Colonic mucosa (tissue), 4 donors: Measurements from ENCODE around the gene FRS2. TPM values are rescaled to one million over a fixed set of nuclear protein-coding genes. Genes with fewer than 3 reads are reported as not detected.

Source experiments
- DNase-seq: peaks from one replicate; pipeline ENCODE4 v3.0.0-alpha.2; 2020
- H3K27ac ChIP-seq: fragments of 200-600 bp; one replicate; pipeline ENCODE4 v1.8.0; 2021
- H3K27me3 ChIP-seq: fragments of 200-600 bp; one replicate; pipeline ENCODE4 v1.8.0; 2021
- H3K36me3 ChIP-seq: fragments of 200-600 bp; one replicate; pipeline ENCODE4 v1.8.0; 2021
- H3K4me1 ChIP-seq: fragments of 200-600 bp; one replicate; pipeline ENCODE4 v1.8.0; 2021; ENCODE audit warnings: mild to moderate bottlenecking
- H3K4me3 ChIP-seq: fragments of 200-600 bp; one replicate; pipeline ENCODE4 v1.8.0; 2021
- H3K9ac ChIP-seq, 2 donors: one replicate each; pipeline ENCODE4 v1.7.0; 2013; ENCODE audit warnings: control low read depth in 2 of 2, low read depth in 2 of 2, low read length in 2 of 2
- H3K9me3 ChIP-seq: fragments of 200-600 bp; one replicate; pipeline ENCODE4 v1.8.0; 2021
- CTCF ChIP-seq: fragments of 200-600 bp; IDR thresholded peaks from one replicate; pipeline ENCODE4 v1.8.0; 2022; ENCODE audit warnings: antibody characterized with exemption, mild to moderate bottlenecking
- intact Hi-C: fragments of 100-400 bp; cut with DNase I; formaldehyde crosslinking; loops from one replicate; pipeline ENCODE4 v1.14.1; 2022
- total RNA-seq, 2 donors: library from RNA; stranded (reverse); fragmentation: NEBNext Ultra II Directional in 1 of 2; extraction: Animal tissue kit (Norgen Biotek cat#: 25700) in 1 of 2; gene quantifications; one replicate each; pipeline ENCODE4 v1.2.1, GENCODE V29; 2021
- donor health status: healthy.
- donor health status: DM: no; HTN: no; CAD: no.
- donor health status: DM: no; HTN: no; CAD: no.

The FRS2 gene
- total RNA-seq, 2 donors from 2014 or later: 22.4 to 28.4 TPM

- no peaks in the 10 kb centered on the region for H3K4me1 ChIP-seq
- H3K9me3 ChIP-seq: no peaks in the 10 kb centered on the region
- H3K27ac ChIP-seq: no peak overlapping the region
- TF ChIP-seq CTCF: no peak
- no peaks in the 10 kb centered on the region for H3K27me3 ChIP-seq
- H3K9ac ChIP-seq: no peak overlapping the region
- no peaks in the 10 kb centered on the region for H3K36me3 ChIP-seq
- intact Hi-C loops: no loop called here
- H3K4me3 ChIP-seq: no peak overlapping the region
- DNase-seq: no peak
These were observed 41.5 kb downstream of the FRS2 start for GRCh38 chr12:69511469-69512267.

GRCh38 chr12:69512820-69513219 lies 42.6 kb downstream of the FRS2 start:
- intact Hi-C loops: no loop called here
- no peak overlapping the region for H3K9ac ChIP-seq
- H3K27me3 ChIP-seq: no peaks in the 10 kb centered on the region
- no peaks in the 10 kb centered on the region for H3K36me3 ChIP-seq
- H3K4me1 ChIP-seq: no peaks in the 10 kb centered on the region
- TF ChIP-seq CTCF: no peak
- no peak for DNase-seq
- no peaks in the 10 kb centered on the region for H3K9me3 ChIP-seq
- H3K4me3 ChIP-seq: no peak overlapping the region
- H3K27ac ChIP-seq: no peak overlapping the region

GRCh38 chr12:69513297-69513696 lies 43.1 kb downstream of the FRS2 start:
- H3K27ac ChIP-seq: no peak overlapping the region
- intact Hi-C loops: no loop called here
- no peaks in the 10 kb centered on the region for H3K36me3 ChIP-seq
- H3K27me3 ChIP-seq: no peaks in the 10 kb centered on the region
- no peak overlapping the region for H3K9ac ChIP-seq
- no peak for TF ChIP-seq CTCF
- H3K9me3 ChIP-seq: no peaks in the 10 kb centered on the region
- H3K4me1 ChIP-seq: no peaks in the 10 kb centered on the region
- H3K4me3 ChIP-seq: no peak overlapping the region
- DNase-seq: no peak

GRCh38 chr12:69514111-69514510 lies 43.9 kb downstream of the FRS2 start:
- Histone ChIP-seq H3K36me3 (no peaks in the 10 kb centered on the region), H3K9me3 (no peaks in the 10 kb centered on the region), H3K4me1 (no peaks in the 10 kb centered on the region), H3K4me3 (no peak overlapping the region), H3K27ac (no peak overlapping the region), H3K9ac (no peak overlapping the region), H3K27me3 (no peaks in the 10 kb centered on the region)
- intact Hi-C loops: no loop called here
- TF ChIP-seq CTCF: no peak
- no peak for DNase-seq

- Histone ChIP-seq H3K27me3 (no peaks in the 10 kb centered on the region), H3K9me3 (no peaks in the 10 kb centered on the region), H3K9ac (no peak overlapping the region), H3K4me3 (no peak overlapping the region), H3K27ac (no peak overlapping the region), H3K36me3 (no peaks in the 10 kb centered on the region), H3K4me1 (no peaks in the 10 kb centered on the region)
- DNase-seq: no peak
- intact Hi-C loops: no loop called here
- TF ChIP-seq CTCF: no peak
These were observed 44.7 kb downstream of the FRS2 start for GRCh38 chr12:69514845-69515244.
